ENCODE results near the gene WHRN.

WHRN gene

GRCh38 chr9:114369216-114370130 is 135.8 kb downstream of the WHRN start:
- no peak for TF ChIP-seq CTCF (IDR thresholded peaks at IDR 0.05; ENCODE audit: extremely low read depth, insufficient read depth, missing control alignments)
- no peak for DNase-seq (ENCODE audit: low spot score)
- in situ Hi-C loops (cut with MboI; ENCODE audit: low pct_unique_long_range_greater_than_20kb, low sequenced_read_pairs, unreplicated experiment), result no loop called here

GRCh38 chr9:114367772-114368569 is 137.3 kb downstream of the WHRN start:
- no peak for DNase-seq (ENCODE audit: low spot score)
- no peak for TF ChIP-seq CTCF (IDR thresholded peaks at IDR 0.05; ENCODE audit: extremely low read depth, insufficient read depth, missing control alignments)
- in situ Hi-C loops (cut with MboI; ENCODE audit: low pct_unique_long_range_greater_than_20kb, low sequenced_read_pairs, unreplicated experiment), result no loop called here

GRCh38 chr9:114367366-114367765 is 137.9 kb downstream of the WHRN start:
- in situ Hi-C loops (cut with MboI; ENCODE audit: low pct_unique_long_range_greater_than_20kb, low sequenced_read_pairs, unreplicated experiment), result no loop called here
- no peak for TF ChIP-seq CTCF (IDR thresholded peaks at IDR 0.05; ENCODE audit: extremely low read depth, insufficient read depth, missing control alignments)
- DNase-seq (ENCODE audit: low spot score), result no peak

GRCh38 chr9:114366334-114367128 is 138.7 kb downstream of the WHRN start:
- in situ Hi-C loops (cut with MboI; ENCODE audit: low pct_unique_long_range_greater_than_20kb, low sequenced_read_pairs, unreplicated experiment), result no loop called here
- DNase-seq (ENCODE audit: low spot score), result peak; percentile 60
- TF ChIP-seq CTCF (IDR thresholded peaks at IDR 0.05; ENCODE audit: extremely low read depth, insufficient read depth, missing control alignments), result no peak

- no peak for DNase-seq (ENCODE audit: low spot score)
- no peak for TF ChIP-seq CTCF (IDR thresholded peaks at IDR 0.05; ENCODE audit: extremely low read depth, insufficient read depth, missing control alignments)
- in situ Hi-C loops (cut with MboI; ENCODE audit: low pct_unique_long_range_greater_than_20kb, low sequenced_read_pairs, unreplicated experiment), result no loop called here
These were observed 140.1 kb downstream of the WHRN start for GRCh38 chr9:114365194-114365593.
